Upper lobe of left lung (tissue), 4 donors: ENCODE results near the gene ZNF169.

Source experiments
- POLR2AphosphoS5 ChIP-seq, 2 donors: sonication (generic); formaldehyde crosslinking; IDR thresholded peaks; one replicate each; pipeline ENCODE4 v1.5.1; 2017; ENCODE audit warnings: antibody characterized with exemption in 2 of 2
- TF ChIP-seq, protein P1 (sequence below), 6 experiments: fragments of 450-650 bp in 4 of 6; fragments of 200-600 bp in 2 of 6; sonication (generic) in 2 of 6; IDR thresholded peaks; one replicate each; pipeline ENCODE4 v1.5.1; 2016 to 2019; ENCODE audit warnings: antibody characterized with exemption in 6 of 6

DNA sequence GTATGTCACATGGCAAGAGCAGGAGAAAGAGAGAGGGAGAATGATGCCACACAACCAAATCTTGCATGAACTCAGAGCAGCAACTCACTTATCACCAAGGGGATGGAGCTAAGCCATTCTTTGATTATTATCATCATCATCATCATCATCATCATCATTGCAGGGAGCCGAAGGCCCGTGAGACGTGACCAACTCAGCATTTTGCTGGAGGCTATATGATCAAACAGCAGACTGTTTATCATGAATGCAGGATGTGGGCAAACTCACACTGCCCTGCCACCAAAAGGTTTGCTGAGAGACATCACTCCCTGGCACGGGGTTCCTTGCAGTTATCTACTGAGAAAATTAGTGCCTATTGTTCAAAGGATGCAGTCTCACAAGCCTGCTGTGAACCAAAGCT, 8.6 kb upstream of the ZNF169 start:
- TF ChIP-seq, protein P1, sequence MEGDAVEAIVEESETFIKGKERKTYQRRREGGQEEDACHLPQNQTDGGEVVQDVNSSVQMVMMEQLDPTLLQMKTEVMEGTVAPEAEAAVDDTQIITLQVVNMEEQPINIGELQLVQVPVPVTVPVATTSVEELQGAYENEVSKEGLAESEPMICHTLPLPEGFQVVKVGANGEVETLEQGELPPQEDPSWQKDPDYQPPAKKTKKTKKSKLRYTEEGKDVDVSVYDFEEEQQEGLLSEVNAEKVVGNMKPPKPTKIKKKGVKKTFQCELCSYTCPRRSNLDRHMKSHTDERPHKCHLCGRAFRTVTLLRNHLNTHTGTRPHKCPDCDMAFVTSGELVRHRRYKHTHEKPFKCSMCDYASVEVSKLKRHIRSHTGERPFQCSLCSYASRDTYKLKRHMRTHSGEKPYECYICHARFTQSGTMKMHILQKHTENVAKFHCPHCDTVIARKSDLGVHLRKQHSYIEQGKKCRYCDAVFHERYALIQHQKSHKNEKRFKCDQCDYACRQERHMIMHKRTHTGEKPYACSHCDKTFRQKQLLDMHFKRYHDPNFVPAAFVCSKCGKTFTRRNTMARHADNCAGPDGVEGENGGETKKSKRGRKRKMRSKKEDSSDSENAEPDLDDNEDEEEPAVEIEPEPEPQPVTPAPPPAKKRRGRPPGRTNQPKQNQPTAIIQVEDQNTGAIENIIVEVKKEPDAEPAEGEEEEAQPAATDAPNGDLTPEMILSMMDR (IDR thresholded peaks at IDR 0.05), result no peak
- no peak for TF ChIP-seq POLR2AphosphoS5 (IDR thresholded peaks at IDR 0.05)
